Measurements from ENCODE around the gene HYAL3. TPM values are rescaled to one million over a fixed set of nuclear protein-coding genes. Genes with fewer than 3 reads are reported as not detected.

HYAL3 gene
- total RNA-seq, 3 donors from 2014 or later = 1.4 to 2.9 (median 1.4) TPM

GRCh38 chr3:50294492-50295403 lies 4.5 kb downstream of the HYAL3 start:
- DNase-seq (peak in 1 of 3 donors; percentile 38), ATAC-seq (no peak)
- Histone ChIP-seq H3K4me1 (ENCODE audit: low read depth) (peaks cover 22% of the 10 kb centered on the region), H3K4me3 (no peak overlapping the region), H3K36me3 (ENCODE audit: low read depth) (peaks cover 6% of the 10 kb centered on the region), H3K9me3 (no peaks in the 10 kb centered on the region)
- intact Hi-C loops (cut with DNase I, micrococcal nuclease) = no loop called here
- TF ChIP-seq, protein P1, sequence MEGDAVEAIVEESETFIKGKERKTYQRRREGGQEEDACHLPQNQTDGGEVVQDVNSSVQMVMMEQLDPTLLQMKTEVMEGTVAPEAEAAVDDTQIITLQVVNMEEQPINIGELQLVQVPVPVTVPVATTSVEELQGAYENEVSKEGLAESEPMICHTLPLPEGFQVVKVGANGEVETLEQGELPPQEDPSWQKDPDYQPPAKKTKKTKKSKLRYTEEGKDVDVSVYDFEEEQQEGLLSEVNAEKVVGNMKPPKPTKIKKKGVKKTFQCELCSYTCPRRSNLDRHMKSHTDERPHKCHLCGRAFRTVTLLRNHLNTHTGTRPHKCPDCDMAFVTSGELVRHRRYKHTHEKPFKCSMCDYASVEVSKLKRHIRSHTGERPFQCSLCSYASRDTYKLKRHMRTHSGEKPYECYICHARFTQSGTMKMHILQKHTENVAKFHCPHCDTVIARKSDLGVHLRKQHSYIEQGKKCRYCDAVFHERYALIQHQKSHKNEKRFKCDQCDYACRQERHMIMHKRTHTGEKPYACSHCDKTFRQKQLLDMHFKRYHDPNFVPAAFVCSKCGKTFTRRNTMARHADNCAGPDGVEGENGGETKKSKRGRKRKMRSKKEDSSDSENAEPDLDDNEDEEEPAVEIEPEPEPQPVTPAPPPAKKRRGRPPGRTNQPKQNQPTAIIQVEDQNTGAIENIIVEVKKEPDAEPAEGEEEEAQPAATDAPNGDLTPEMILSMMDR (IDR thresholded peaks at IDR 0.05) = no peak

- no peak for ATAC-seq
- H3K4me3 ChIP-seq = no peak overlapping the region
- no peaks in the 10 kb centered on the region for H3K9me3 ChIP-seq
- no peaks in the 10 kb centered on the region for H3K36me3 ChIP-seq (ENCODE audit: low read depth)
- TF ChIP-seq, protein P1 (IDR thresholded peaks at IDR 0.05) = no peak
- H3K4me1 ChIP-seq (ENCODE audit: low read depth) = peaks cover 22% of the 10 kb centered on the region
- no peak for DNase-seq
- intact Hi-C loops (cut with DNase I, micrococcal nuclease) = no loop called here
These were observed 5.1 kb downstream of the HYAL3 start for GRCh38 chr3:50294089-50294488.

- TF ChIP-seq, protein P1 (IDR thresholded peaks at IDR 0.05) = no peak
- DNase-seq (peak in 2 of 3 donors; percentile 51 to 59), ATAC-seq (no peak)
- intact Hi-C loops (cut with DNase I, micrococcal nuclease) = no loop called here
- peaks cover 4% of the 10 kb centered on the region for H3K36me3 ChIP-seq (ENCODE audit: low read depth)
- no peaks in the 10 kb centered on the region for H3K9me3 ChIP-seq
- H3K4me1 ChIP-seq (ENCODE audit: low read depth) = peaks cover 17% of the 10 kb centered on the region
- no peak overlapping the region for H3K4me3 ChIP-seq
These were observed 6.0 kb downstream of the HYAL3 start for GRCh38 chr3:50293079-50293801.

GRCh38 chr3:50292159-50293078 lies 6.8 kb downstream of the HYAL3 start, which contains the start of gene IFRD2:
IFRD2 (minus strand) TSS chr3:50292429; CDS start chr3:50292274, 155 bp downstream.
- DNase-seq = peak; percentile 97 to 99 (median 97)
- no peaks in the 10 kb centered on the region for H3K9me3 ChIP-seq
- peak; percentile 93 for ATAC-seq
- H3K4me1 ChIP-seq (ENCODE audit: low read depth) = peaks cover 16% of the 10 kb centered on the region
- TF ChIP-seq, protein P1 (IDR thresholded peaks at IDR 0.05) = no peak
- peaks cover 4% of the 10 kb centered on the region for H3K36me3 ChIP-seq (ENCODE audit: low read depth)
- intact Hi-C loops (cut with DNase I, micrococcal nuclease) = no loop called here
- H3K4me3 ChIP-seq = peak within 1 kb of the TSS; percentile 61

GRCh38 chr3:50290161-50290641 lies 9.0 kb downstream of the HYAL3 start:
- TF ChIP-seq, protein P1 (IDR thresholded peaks at IDR 0.05) = no peak
- intact Hi-C loops (cut with DNase I, micrococcal nuclease) = no loop called here
- no peak for ATAC-seq
- peaks cover 4% of the 10 kb centered on the region for H3K36me3 ChIP-seq (ENCODE audit: low read depth)
- DNase-seq = peak in 2 of 3 donors; percentile 39 to 65
- peaks cover 16% of the 10 kb centered on the region for H3K4me1 ChIP-seq (ENCODE audit: low read depth)
- no peaks in the 10 kb centered on the region for H3K9me3 ChIP-seq
- H3K4me3 ChIP-seq = no peak overlapping the region
